ENCODE data around the gene CABLES1.

The CABLES1 gene

GRCh38 chr18:23170137-23170536 is 34.9 kb downstream of the CABLES1 start:
- no peak overlapping the region for H3K4me3 ChIP-seq (ENCODE audit: low read depth, low read length)
- no peak for DNase-seq (ENCODE audit: low read depth)
- TF ChIP-seq CTCF (IDR thresholded peaks at IDR 0.05; ENCODE audit: control insufficient read depth, extremely low read depth, insufficient read depth): no peak

- no peak overlapping the region for H3K4me3 ChIP-seq (ENCODE audit: low read depth, low read length)
- TF ChIP-seq CTCF (IDR thresholded peaks at IDR 0.05; ENCODE audit: control insufficient read depth, extremely low read depth, insufficient read depth): no peak
- DNase-seq (ENCODE audit: low read depth): no peak
These were observed 36.4 kb downstream of the CABLES1 start for GRCh38 chr18:23171581-23172156.

GRCh38 chr18:23172591-23173380 is 37.5 kb downstream of the CABLES1 start:
- no peak for TF ChIP-seq CTCF (IDR thresholded peaks at IDR 0.05; ENCODE audit: control insufficient read depth, extremely low read depth, insufficient read depth)
- DNase-seq (ENCODE audit: low read depth): no peak
- H3K4me3 ChIP-seq (ENCODE audit: low read depth, low read length): no peak overlapping the region

GRCh38 chr18:23173912-23174311 is 38.6 kb downstream of the CABLES1 start:
- TF ChIP-seq CTCF (IDR thresholded peaks at IDR 0.05; ENCODE audit: control insufficient read depth, extremely low read depth, insufficient read depth): no peak
- no peak for DNase-seq (ENCODE audit: low read depth)
- no peak overlapping the region for H3K4me3 ChIP-seq (ENCODE audit: low read depth, low read length)

- H3K4me3 ChIP-seq (ENCODE audit: low read depth, low read length): no peak overlapping the region
- DNase-seq (ENCODE audit: low read depth): no peak
- no peak for TF ChIP-seq CTCF (IDR thresholded peaks at IDR 0.05; ENCODE audit: control insufficient read depth, extremely low read depth, insufficient read depth)
These were observed 41.6 kb downstream of the CABLES1 start for GRCh38 chr18:23176701-23177432.

- TF ChIP-seq CTCF (IDR thresholded peaks at IDR 0.05; ENCODE audit: control insufficient read depth, extremely low read depth, insufficient read depth): no peak
- DNase-seq (ENCODE audit: low read depth): no peak
- no peak overlapping the region for H3K4me3 ChIP-seq (ENCODE audit: low read depth, low read length)
These were observed 42.3 kb downstream of the CABLES1 start for GRCh38 chr18:23177433-23178072.
